DMS53 (cell line): ENCODE measurements around the gene ASB13.
A peak's percentile ranks its signal among the peaks of the same experiment; 100 is the strongest.
"Not testable (repeated sequence)": the region's sequence is repeated elsewhere in the genome, so short reads cannot be mapped to it uniquely, and the experiment has no call there.

Experiments used
- DNase-seq: peaks from one replicate; lab custom pipeline; 2025; lab: John Stamatoyannopoulos, UW

Gene ASB13

DNA sequence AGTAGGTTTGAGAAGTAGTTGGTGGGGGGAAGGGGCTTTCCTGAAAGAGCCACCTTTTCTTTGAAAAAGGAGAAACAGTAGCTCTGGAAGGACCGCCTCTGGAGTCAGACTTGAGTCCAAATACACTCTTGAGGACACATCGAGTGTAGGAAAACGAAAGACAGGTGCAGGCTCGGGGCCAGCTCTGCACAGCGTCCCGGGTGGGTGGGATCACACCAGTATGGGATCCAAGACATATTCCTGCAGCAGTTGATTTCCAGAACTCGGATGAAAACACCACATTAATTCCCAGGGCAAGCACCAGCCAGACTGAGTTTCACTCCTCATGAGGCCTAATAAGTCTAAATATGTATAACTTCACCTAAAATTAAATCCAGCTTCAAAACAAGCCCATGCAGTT, 61.4 kb downstream of the ASB13 start:
- no peak for DNase-seq

GRCh38 chr10:5604236-5604925, 62.0 kb downstream of the ASB13 start:
- no peak for DNase-seq

GRCh38 chr10:5603848-5604170, 62.6 kb downstream of the ASB13 start:
- no peak for DNase-seq

- DNase-seq: no peak
Observed at GRCh38 chr10:5603091-5603847, 63.1 kb downstream of the ASB13 start.

GRCh38 chr10:5601826-5602495, 64.4 kb downstream of the ASB13 start:
- DNase-seq: no peak

GRCh38 chr10:5600908-5601307, 65.5 kb downstream of the ASB13 start:
- DNase-seq: no peak

DNA sequence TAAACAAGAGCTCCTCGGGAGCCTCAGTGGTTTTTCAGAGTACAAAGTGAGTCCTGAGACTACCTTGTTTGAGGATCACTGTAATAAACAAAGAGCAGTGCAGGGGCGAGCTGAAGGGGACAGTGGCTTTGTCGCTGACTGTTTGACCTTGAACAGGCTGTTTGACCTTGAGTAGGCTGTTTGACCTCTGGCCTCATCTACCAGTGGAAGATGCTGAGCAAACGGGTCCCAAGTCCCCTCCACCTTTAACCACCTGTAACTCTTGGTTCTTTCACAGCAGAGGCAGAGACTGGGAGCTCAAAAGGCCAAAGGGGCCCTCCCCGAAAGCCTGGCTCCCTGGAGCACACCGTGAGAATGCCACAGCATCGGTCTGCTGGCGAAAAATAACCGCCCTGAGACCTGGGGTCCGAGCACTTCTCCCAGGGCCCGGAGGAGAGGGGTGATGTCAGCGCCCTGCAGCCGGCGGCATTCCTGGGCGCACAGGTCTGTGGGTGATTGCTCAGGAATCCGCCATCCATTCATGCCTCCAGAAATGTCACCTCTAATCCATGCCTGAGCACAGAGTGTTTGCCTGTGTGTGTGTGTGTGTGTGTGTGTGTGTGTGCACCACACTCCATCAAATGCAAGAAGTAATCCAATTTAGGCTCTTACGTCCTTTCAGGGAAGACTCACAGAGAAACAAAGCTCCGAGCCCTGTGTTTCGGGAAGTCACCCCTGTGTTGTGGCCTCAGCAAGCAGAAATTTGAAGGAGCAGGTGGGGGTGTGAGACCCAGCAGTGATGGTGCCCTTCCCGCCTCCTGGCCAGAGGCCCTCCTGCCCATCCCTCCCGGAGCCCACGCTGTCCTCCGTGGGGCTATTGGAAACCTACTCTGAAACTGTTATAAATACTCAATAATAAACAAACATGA, 66.5 kb downstream of the ASB13 start:
- no peak for DNase-seq

DNA sequence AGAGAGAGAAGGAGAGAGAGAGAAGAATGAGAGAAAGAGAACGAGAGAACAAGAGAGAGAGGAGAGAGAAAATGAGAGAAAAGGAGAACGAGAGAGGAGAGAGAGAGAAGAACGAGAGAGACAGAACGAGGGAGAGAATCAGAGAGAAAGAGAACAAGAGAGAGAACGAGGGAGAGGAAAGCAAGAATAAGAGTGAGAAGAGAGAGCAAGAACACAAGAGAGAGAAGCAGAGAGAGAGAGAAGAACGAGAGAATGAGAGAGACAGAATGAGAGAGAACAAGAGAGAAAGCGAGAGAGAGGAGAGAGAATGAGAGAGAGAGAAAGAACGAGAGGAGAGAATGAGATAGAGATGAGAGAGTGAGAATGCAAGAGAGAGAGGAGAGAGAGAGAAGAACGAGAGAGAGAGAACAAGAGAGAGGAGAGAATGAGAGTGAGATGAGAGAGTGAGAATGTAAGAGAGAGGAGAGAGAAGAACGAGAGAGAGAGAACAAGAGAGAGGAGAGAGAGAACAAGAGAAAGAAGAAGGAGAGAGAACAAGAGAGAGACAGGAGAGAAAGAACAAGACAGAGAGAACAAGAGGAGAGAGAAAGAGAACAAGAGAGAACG, 68.2 kb downstream of the ASB13 start:
- DNase-seq: no peak

- DNase-seq: no peak
Observed at GRCh38 chr10:5596611-5597341, 69.6 kb downstream of the ASB13 start.

DNA sequence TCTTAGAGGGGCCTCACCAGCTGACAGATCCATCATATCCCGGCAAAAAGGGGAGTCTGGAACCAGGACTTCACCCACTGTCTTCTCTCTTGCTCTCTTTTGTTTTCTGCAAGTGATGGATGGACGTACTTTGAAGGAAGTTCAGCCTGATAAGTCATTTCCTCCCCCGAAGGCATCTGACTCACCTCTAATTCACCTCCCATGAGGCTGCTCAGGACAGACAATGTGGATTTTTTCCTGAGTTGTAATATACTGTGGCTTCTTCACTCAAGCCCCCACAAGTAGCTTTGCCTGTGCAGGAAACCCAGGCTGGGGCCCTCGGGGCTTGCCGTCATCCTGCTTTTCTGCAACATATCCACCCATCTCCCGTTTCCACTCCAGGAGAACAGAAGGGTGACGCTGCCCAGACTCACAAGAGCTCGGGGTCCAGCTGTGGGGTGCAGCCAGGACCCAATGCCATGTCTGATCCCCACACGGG, 70.4 kb downstream of the ASB13 start:
- peak; percentile 43 for DNase-seq

DNA sequence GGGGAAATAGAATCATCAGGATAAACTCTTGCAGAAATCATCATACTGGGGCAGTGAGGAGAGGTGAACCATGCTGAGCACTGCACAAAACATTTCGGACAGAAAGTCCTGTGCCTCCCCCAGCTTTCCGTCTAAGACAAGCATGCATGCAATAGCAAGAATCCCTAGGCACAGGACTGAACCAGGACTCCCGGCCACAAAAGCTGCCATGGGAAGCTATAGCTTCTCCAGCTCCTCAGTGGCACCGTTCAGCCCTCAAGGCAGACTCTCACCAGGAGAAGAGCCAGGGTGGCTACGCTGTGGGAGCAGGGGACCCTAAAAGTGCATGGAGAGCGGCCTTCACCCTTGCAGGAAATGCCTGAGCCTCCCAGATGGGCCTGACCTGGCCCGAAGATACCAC, 70.8 kb downstream of the ASB13 start:
- DNase-seq: no peak

DNA sequence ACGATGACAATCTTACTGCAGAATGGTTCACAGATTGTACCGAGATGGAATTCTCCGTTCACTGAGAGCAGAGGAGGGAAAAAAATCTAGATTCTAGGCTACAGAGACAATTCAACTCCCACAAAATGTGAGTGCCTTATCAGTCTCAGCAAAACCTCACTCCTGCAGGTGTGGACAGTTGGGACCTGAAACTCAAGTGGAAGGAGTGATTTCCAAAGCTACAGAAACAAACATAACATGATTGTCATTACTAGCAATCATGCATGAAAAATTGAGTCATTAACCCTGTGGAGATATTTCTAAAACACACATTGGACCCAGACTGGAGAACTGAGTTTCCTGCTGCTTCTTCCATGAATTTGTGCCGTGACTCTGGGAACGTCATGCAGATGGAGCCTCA, 71.3 kb downstream of the ASB13 start:
- DNase-seq: peak; percentile 74

DNA sequence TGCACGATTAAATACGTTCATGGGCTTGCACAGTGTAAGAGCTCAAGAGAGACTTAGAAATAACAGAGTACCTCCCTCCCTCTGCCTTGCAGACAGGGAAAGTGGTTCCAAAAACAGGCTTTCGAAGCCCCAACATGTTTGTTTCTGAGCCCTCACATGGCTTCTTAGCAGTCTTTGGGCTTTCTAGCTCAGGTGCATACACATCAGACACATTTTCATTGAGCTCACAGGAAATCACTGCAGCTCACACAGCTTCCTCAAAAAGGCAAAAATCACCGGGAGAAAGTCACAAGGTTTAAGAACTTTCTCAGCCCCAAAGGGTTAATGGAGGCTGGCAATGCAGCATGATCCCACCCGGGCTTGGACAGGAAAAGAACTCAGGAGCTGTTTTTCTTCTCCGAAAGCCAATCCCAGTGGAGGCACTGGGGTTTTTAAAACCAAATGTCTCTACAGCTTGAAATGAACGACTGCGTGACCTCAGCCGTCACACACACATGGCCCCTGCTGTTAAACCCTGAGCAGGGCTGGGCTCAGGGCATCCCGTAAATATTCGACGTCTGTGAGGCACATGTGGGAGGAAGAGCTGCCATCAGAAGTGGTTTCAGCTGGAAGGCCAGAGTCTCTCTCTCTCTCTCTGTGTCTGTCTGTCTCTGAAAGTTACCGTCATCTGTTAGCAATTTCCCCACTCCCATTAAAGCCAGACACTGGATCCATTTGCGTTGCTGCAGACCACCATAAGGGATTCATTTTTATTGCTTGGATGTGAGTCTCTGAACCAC, 71.9 kb downstream of the ASB13 start:
- DNase-seq: peak; percentile 33

- not testable (repeated sequence) for DNase-seq
Observed at GRCh38 chr10:5593347-5593746, 73.0 kb downstream of the ASB13 start.

GRCh38 chr10:5592070-5592469, 74.3 kb downstream of the ASB13 start:
- DNase-seq: no peak

GRCh38 chr10:5591336-5591824, 75.0 kb downstream of the ASB13 start:
- no peak for DNase-seq

DNA sequence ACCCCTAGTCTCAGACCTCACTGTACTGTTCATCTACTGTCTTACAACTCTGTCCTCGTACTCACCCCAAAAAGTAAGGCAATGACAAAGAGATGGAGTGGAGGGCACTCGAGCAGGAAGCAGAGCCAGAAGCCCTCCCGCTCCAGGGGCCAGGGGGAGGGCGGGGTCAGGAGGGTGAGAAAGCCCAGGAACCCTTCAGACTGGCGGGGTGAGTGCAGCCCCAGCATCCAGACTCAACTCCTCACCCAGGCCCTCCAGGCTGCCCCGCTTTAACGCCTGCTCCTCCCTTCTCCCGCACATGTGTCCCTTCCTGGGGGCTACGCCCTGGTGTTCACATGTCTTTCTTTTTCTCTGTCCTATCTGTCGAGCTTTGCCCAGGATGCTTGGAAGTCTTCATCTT, 75.6 kb downstream of the ASB13 start:
- DNase-seq: no peak

- DNase-seq: peak; percentile 34
Observed at GRCh38 chr10:5589661-5590511, 76.5 kb downstream of the ASB13 start.
